Immature natural killer cell (primary cell): ENCODE measurements around the gene SLX4. TPM values are rescaled to one million over a fixed set of nuclear protein-coding genes. Genes with fewer than 3 reads are reported as not detected.
A peak's percentile ranks its signal among the peaks of the same experiment; 100 is the strongest.

Experiments used
- DNase-seq, 3 donors: peaks; one replicate each; pipeline ENCODE4 v3.0.0; 2022; ENCODE audit warnings: mixed read lengths in 1 of 3
- H3K27ac Mint-ChIP-seq, 6 donors: one replicate each; pipeline ENCODE4 v1.8.0; 2020; ENCODE audit warnings: mixed read lengths in 6 of 6, mild to moderate bottlenecking in 5 of 6, inconsistent platforms in 4 of 6, moderate library complexity in 3 of 6
- H3K27me3 Mint-ChIP-seq, 3 donors: one replicate each; pipeline ENCODE4 v1.8.0; 2020 to 2021; ENCODE audit warnings: low read depth in 3 of 3, mild to moderate bottlenecking in 3 of 3, mixed read lengths in 3 of 3, moderate library complexity in 3 of 3, inconsistent platforms in 1 of 3
- H3K36me3 Mint-ChIP-seq, 3 donors: one replicate each; pipeline ENCODE4 v1.8.0; 2020; ENCODE audit warnings: mixed read lengths in 3 of 3, inconsistent platforms in 2 of 3, mild to moderate bottlenecking in 2 of 3
- H3K4me1 Mint-ChIP-seq, 2 donors: one replicate each; pipeline ENCODE4 v1.8.0; 2020; ENCODE audit warnings: inconsistent platforms in 2 of 2, mild to moderate bottlenecking in 2 of 2, mixed read lengths in 2 of 2, moderate library complexity in 1 of 2
- H3K4me3 Mint-ChIP-seq, 5 donors: one replicate each; pipeline ENCODE4 v1.8.0; 2020; ENCODE audit warnings: mild to moderate bottlenecking in 5 of 5, mixed read lengths in 5 of 5, inconsistent platforms in 3 of 5, moderate library complexity in 3 of 5
- H3K9me3 Mint-ChIP-seq, 6 donors: one replicate each; pipeline ENCODE4 v1.8.0; 2020; ENCODE audit warnings: mild to moderate bottlenecking in 6 of 6, mixed read lengths in 6 of 6, inconsistent platforms in 4 of 6, moderate library complexity in 3 of 6
- polyA plus RNA-seq, 3 donors: library from polyadenylated mRNA; unstranded; fragments of 300-500 nt; fragmentation: Illumina TruSeq; gene quantifications; one replicate each; pipeline ENCODE4 v1.2.3, GENCODE V29; 2021

Gene SLX4
- polyA plus RNA-seq, 3 donors from 2014 or later, result 0.43 to 1.8 TPM; not detected in 1

DNA sequence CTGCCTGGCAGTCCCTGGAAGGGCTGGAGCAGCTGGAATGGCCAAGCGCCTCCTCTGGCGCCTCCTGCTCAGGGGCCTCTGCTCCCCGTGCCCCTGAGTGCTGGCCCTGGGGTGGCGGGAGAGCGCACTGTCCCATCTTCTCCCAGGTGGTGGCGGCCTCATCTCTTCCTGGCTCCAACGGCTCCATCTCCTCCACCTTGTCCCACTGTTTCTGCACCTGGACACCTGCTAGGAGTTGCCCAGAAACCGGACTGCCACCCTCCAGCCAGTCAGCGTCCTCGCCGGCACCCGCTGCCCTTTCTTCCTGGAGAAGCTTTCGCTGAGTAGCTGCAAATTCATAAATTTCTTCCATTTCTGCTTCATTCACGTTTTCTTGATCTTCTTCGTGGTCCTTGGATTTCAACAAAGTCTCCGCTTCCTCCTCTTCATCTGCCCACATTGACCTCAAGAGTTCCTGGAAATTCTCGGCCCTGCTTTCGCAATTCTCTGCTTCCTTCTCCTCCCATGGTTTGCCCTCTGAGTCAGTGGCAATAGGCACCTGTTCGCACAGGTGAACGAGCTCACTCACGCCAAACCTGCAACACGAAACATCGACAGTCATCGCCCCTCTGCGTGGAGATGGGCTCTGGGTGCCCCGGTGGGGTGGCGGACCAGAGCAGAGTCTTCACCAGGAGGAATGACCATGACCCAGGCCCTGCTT is 20.5 kb downstream of the SLX4 start:
- peaks cover 15 to 33% (median 25%) of the 10 kb centered on the region in 3 donors for H3K36me3 Mint-ChIP-seq
- H3K9me3 Mint-ChIP-seq, result no peaks in the 10 kb centered on the region
- H3K4me1 Mint-ChIP-seq, result peaks cover 3 to 12% of the 10 kb centered on the region in 2 donors
- no peak overlapping the region for H3K27ac Mint-ChIP-seq
- no peak for DNase-seq
- H3K4me3 Mint-ChIP-seq, result no peak overlapping the region
- H3K27me3 Mint-ChIP-seq, result peaks cover 0 to 1% (median 0%) of the 10 kb centered on the region in 3 donors

DNA sequence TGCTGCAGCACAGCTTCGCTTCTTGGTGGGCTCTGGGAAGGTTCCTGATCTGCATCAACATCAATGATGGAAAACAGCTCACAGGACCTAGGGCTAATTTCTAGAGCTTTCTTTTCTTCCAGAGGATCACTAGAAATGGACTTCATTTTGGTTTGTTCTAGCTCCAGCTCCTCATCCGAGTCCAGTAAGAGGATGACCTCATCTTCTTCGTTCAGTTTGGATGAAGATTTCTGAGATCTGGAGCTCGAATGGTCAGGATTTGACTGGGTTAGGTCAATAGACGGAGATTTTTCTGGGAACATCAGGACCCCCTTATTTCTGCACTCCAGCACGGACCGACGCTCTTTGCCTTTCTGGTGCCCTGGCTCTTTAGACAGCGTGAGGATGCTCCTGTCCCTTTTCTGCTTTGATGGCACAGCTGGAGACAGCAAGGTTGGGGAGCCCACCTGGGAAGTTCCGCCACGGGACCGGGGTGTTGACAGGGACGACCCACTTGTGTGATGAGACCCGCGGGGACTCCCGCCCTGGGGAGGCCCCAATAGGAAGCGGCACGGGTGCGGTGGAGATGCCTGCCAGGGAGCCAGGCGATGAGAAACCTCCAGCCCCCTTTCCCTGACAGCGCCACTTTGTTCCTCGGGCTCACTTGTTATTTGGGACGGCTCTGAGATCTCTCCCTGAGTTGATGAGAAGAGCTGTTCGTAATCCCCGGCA is 21.3 kb downstream of the SLX4 start:
- Mint-ChIP-seq H3K27me3 (peaks cover 0 to 5% (median 0%) of the 10 kb centered on the region in 3 donors), H3K36me3 (peaks cover 12 to 29% (median 25%) of the 10 kb centered on the region in 3 donors), H3K9me3 (no peaks in the 10 kb centered on the region), H3K4me3 (no peak overlapping the region), H3K27ac (no peak overlapping the region), H3K4me1 (peaks cover 10 to 12% of the 10 kb centered on the region in 2 donors)
- no peak for DNase-seq

DNA sequence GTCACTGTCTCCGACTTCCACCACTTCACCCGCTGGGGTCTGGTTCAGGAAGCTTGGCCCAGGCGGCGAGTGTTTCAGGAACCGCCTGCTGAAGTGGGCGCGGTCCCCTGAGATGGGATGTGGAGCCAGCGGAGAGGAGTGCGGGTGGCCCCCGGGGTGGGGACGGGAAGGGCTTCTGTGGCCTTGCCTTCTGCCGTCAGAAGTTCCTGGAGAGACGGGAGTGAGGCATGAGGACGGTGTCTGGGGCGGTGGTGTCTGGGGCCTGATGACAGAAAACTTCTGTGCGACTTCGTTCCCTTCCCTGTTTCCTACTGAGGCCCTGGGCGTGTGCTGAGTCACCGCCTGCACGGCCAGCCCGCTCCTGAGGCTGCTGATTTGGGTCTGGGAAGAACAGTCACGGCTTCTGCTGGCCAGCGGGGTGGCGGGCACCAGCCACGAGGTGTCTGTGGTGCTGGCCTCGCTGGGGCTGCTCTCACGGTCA is 21.9 kb downstream of the SLX4 start:
- Mint-ChIP-seq H3K9me3 (no peaks in the 10 kb centered on the region), H3K36me3 (peaks cover 12 to 29% (median 25%) of the 10 kb centered on the region in 3 donors), H3K27ac (no peak overlapping the region), H3K4me1 (peaks cover 17 to 18% of the 10 kb centered on the region in 2 donors), H3K4me3 (no peak overlapping the region), H3K27me3 (peaks cover 0 to 5% (median 3%) of the 10 kb centered on the region in 3 donors)
- DNase-seq, result no peak

DNA sequence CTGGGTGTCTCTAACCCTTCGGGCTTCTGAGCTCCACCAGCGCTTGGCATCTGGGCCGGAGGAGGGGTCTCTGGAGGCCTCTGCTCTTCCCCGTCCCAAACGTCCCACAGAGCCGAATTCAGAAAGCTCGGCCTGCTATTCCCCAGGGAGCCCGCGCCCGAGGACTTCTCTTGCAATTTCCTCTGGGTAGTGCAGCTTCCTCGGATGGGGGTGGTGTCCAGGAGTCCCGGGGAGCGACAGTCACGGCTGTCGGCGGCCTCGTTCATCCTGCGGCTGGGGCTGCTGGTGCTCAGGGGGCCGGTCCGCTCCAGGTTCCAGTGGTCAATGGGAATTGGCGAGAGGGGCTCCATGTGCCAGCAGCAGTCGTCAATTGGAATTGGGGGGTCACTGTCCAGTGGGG is 22.4 kb downstream of the SLX4 start:
- no peak overlapping the region for H3K27ac Mint-ChIP-seq
- DNase-seq, result no peak
- no peak overlapping the region for H3K4me3 Mint-ChIP-seq
- peaks cover 12 to 29% (median 25%) of the 10 kb centered on the region in 3 donors for H3K36me3 Mint-ChIP-seq
- H3K4me1 Mint-ChIP-seq, result peaks cover 19% of the 10 kb centered on the region in 2 donors
- no peaks in the 10 kb centered on the region for H3K9me3 Mint-ChIP-seq
- peaks cover 0 to 4% (median 4%) of the 10 kb centered on the region in 3 donors for H3K27me3 Mint-ChIP-seq

- peaks cover 0 to 4% (median 4%) of the 10 kb centered on the region in 3 donors for H3K27me3 Mint-ChIP-seq
- H3K36me3 Mint-ChIP-seq, result peaks cover 12 to 29% (median 25%) of the 10 kb centered on the region in 3 donors
- no peak overlapping the region for H3K4me3 Mint-ChIP-seq
- H3K9me3 Mint-ChIP-seq, result no peaks in the 10 kb centered on the region
- no peak for DNase-seq
- peaks cover 19 to 23% of the 10 kb centered on the region in 2 donors for H3K4me1 Mint-ChIP-seq
- H3K27ac Mint-ChIP-seq, result no peak overlapping the region
These were observed 23.8 kb downstream of the SLX4 start for GRCh38 chr16:3587547-3588110.

- peaks cover 0 to 7% (median 4%) of the 10 kb centered on the region in 3 donors for H3K27me3 Mint-ChIP-seq
- peaks cover 0 to 8% (median 8%) of the 10 kb centered on the region in 3 donors for H3K36me3 Mint-ChIP-seq
- no peaks in the 10 kb centered on the region for H3K9me3 Mint-ChIP-seq
- no peak overlapping the region for H3K4me3 Mint-ChIP-seq
- H3K27ac Mint-ChIP-seq, result peak overlapping the region in 2 of 6 donors; percentile 20 to 46
- H3K4me1 Mint-ChIP-seq, result peaks cover 31 to 40% of the 10 kb centered on the region in 2 donors
- no peak for DNase-seq
These were observed 27.0 kb downstream of the SLX4 start for GRCh38 chr16:3584412-3584811.

- Mint-ChIP-seq H3K36me3 (peaks cover 0 to 6% (median 5%) of the 10 kb centered on the region in 3 donors), H3K27ac (peak overlapping the region in 2 of 6 donors; percentile 50 to 57), H3K4me1 (peaks cover 41 to 49% of the 10 kb centered on the region in 2 donors), H3K27me3 (peaks cover 0 to 11% (median 4%) of the 10 kb centered on the region in 3 donors), H3K9me3 (no peaks in the 10 kb centered on the region), H3K4me3 (no peak overlapping the region)
- DNase-seq, result no peak
These were observed 27.9 kb downstream of the SLX4 start for GRCh38 chr16:3583303-3584038.

DNA sequence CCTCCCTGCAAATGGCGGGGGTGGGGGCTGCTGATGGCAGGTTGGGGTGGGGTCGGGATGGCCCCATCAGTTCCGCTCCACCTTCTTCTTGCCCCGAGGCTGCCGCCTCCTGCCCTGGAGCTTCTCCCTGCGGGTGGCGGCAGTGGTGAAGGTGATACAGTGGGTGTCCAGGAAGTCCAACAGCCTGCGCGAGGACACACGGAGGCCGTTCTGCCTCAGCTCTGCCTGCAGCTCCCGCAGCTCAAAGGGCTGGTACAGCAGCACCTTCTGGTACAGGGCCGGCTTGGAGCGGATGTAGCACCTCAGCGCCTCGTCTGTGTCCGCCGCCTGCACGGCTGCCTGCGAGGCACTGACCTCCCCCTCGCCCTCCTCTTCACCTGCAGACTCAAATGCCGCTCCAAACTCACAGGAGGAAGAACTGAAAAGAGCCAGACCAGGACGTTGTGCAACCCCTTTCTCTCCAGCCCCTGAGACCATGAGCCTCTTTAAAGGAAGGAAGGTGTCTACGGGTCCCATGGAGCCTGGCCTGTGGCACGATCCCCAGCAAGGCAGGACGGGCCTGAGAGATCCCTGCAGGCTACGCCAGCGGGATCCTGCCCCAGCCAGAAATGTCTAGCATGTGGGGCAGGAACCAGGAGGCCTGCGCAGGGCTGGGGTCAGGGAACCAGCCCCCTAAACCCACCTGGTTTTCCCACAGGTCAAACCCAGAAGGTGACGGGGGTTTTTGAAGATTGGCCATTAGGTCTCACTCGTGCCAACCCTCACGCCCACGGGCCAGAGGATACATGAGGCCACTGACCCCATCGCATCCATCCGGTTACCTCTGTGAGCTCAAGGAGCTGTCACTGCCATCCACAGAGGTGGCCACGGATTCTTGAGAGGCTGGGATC is 28.9 kb downstream of the SLX4 start:
- Mint-ChIP-seq H3K27ac (peak overlapping the region in 2 of 6 donors; percentile 34 to 72), H3K4me1 (peaks cover 48 to 57% of the 10 kb centered on the region in 2 donors), H3K27me3 (peaks cover 0 to 16% (median 8%) of the 10 kb centered on the region in 3 donors), H3K9me3 (no peaks in the 10 kb centered on the region), H3K36me3 (no peaks in the 10 kb centered on the region), H3K4me3 (no peak overlapping the region)
- no peak for DNase-seq

DNA sequence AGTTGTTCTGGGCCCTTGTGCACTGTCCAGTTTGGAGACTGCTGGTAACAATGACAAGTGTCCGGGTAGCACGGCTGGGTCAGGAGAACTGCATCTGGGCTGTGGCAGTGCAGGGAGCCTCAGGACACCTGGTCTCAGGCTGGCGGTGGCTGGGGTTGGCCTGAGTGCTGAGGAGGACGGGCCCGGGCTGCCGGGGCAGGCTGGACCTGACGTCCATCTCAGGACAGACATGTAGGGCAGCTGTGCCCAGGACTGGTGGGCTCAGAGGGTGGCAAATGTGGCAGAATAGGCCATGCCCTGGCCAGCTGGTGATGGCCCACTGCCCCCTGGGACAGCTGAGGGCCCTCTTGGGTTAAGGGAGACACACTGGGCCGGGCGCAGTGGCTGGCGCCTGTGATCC is 30.0 kb downstream of the SLX4 start:
- Mint-ChIP-seq H3K9me3 (no peaks in the 10 kb centered on the region), H3K27me3 (peaks cover 0 to 19% (median 11%) of the 10 kb centered on the region in 3 donors), H3K27ac (peak overlapping the region in 1 of 6 donors; percentile 35), H3K4me1 (peaks cover 54 to 65% of the 10 kb centered on the region in 2 donors), H3K4me3 (no peak overlapping the region), H3K36me3 (peaks cover 0 to 4% (median 0%) of the 10 kb centered on the region in 3 donors)
- DNase-seq, result no peak

- Mint-ChIP-seq H3K27ac (peak overlapping the region in 5 of 6 donors; percentile 10 to 67 (median 64)), H3K36me3 (peaks cover 0 to 4% (median 0%) of the 10 kb centered on the region in 3 donors), H3K4me3 (peak overlapping the region in 4 of 5 donors; percentile 18 to 99 (median 46)), H3K4me1 (peaks cover 50 to 64% of the 10 kb centered on the region in 2 donors), H3K27me3 (peaks cover 0 to 19% (median 11%) of the 10 kb centered on the region in 3 donors), H3K9me3 (no peaks in the 10 kb centered on the region)
- DNase-seq, result no peak
These were observed 30.7 kb downstream of the SLX4 start for GRCh38 chr16:3580686-3581085.

DNA sequence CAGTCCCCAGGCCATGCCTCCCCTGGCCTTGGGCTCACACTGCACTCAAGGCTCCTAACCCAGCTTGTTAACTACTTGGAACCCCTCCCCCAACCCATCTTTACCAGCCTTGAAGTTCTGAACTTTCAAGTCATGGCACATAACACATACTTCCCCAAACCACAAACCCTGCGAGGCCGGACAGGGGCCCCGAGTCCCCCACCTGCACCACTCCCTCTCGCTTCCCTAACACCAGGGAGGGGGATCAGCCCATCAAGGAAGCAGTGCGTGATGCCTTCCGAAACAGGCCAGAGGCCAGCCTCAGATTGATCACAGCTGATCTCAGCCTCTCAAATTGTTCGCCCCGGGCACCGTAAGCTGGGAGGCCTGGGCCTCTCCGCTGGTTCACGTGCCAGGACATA is 31.2 kb downstream of the SLX4 start:
- Mint-ChIP-seq H3K9me3 (no peaks in the 10 kb centered on the region), H3K36me3 (peaks cover 0 to 4% (median 0%) of the 10 kb centered on the region in 3 donors), H3K27me3 (peaks cover 0 to 15% (median 11%) of the 10 kb centered on the region in 3 donors), H3K4me3 (peak overlapping the region in 4 of 5 donors; percentile 26 to 99 (median 83)), H3K4me1 (peaks cover 50 to 64% of the 10 kb centered on the region in 2 donors), H3K27ac (peak overlapping the region; percentile 10 to 100 (median 70))
- DNase-seq, result no peak

DNA sequence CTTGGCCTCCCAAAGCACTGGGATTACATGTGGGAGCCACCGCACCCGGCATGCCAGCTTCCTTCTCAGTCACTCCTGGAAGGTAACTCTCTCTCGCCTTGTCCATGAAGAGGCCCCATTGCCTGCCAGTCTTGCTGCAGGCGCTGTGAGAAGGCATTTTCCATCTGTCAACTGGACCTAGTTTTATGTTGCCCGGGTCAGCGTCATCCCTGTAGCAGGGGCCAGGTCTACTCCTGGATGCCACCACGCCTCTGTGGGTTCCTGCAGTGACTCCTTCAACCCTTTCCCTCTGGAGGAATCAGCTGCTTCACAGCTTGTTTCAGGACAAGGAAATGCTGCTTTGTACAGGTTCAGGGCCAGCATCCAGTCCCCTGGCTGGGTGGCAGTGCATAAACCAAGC is 31.6 kb downstream of the SLX4 start:
- Mint-ChIP-seq H3K9me3 (no peaks in the 10 kb centered on the region), H3K36me3 (peaks cover 0 to 4% (median 0%) of the 10 kb centered on the region in 3 donors), H3K4me1 (peaks cover 50 to 64% of the 10 kb centered on the region in 2 donors), H3K4me3 (peak overlapping the region; percentile 67 to 99 (median 99)), H3K27ac (peak overlapping the region; percentile 94 to 100 (median 98)), H3K27me3 (peaks cover 0 to 15% (median 11%) of the 10 kb centered on the region in 3 donors)
- no peak for DNase-seq
